Stomach (tissue), 9 donors: ENCODE results near the gene STK4. TPM values are rescaled to one million over a fixed set of nuclear protein-coding genes. Genes with fewer than 3 reads are reported as not detected.

ENCODE experiments used
- DNase-seq, 2 donors: peaks; one replicate each; pipeline versions ENCODE4 v3.0.0 to v3.0.0-alpha.2; 2013 to 2019
- H3K27ac ChIP-seq, 5 donors: fragments of 200-600 bp in 4 of 5; sonication (generic) in 4 of 5; one replicate each; pipeline ENCODE4 v1.5.1; 2013 to 2019; ENCODE audit warnings: mild to moderate bottlenecking in 1 of 5, moderate library complexity in 1 of 5
- H3K27me3 ChIP-seq, 3 donors: fragments of 200-600 bp; sonication (generic); one replicate each; pipeline ENCODE4 v1.5.1; 2017 to 2019; ENCODE audit warnings: mixed run types in 1 of 3
- H3K36me3 ChIP-seq, 4 donors: fragments of 200-600 bp; sonication (generic); 1 replicate in 3 of 4; 2 replicates in 1 of 4; pipeline ENCODE4 v1.5.1; 2016 to 2019
- H3K4me1 ChIP-seq, 4 donors: fragments of 200-600 bp; sonication (generic); one replicate each; pipeline ENCODE4 v1.5.1; 2016 to 2019
- H3K4me3 ChIP-seq, 4 donors: fragments of 200-600 bp; sonication (generic) in 3 of 4; one replicate each; pipeline ENCODE4 v1.5.1; 2016 to 2019; ENCODE audit warnings: mild to moderate bottlenecking in 1 of 4
- H3K9me3 ChIP-seq, 4 donors: fragments of 200-600 bp; sonication (generic); one replicate each; pipeline ENCODE4 v1.5.1; 2016 to 2019
- EP300 ChIP-seq: sonication (generic); formaldehyde crosslinking; IDR thresholded peaks from one replicate; pipeline ENCODE4 v1.6.1; 2017; ENCODE audit warnings: antibody characterized with exemption
- POLR2A ChIP-seq, 4 donors: fragments of 450-650 bp; IDR thresholded peaks; one replicate each; pipeline ENCODE4 v1.6.1; 2016; ENCODE audit warnings: antibody characterized with exemption in 4 of 4, control low read depth in 2 of 4, mild to moderate bottlenecking in 1 of 4, moderate library complexity in 1 of 4
- POLR2AphosphoS5 ChIP-seq, 3 donors: sonication (generic); formaldehyde crosslinking; IDR thresholded peaks; one replicate each; pipeline ENCODE4 v1.6.1; 2016; ENCODE audit warnings: antibody characterized with exemption in 3 of 3
- WGBS, 5 donors: extraction: QIAGEN DNeasy Blood & Tissue Kit in 3 of 5; methylation state at CpG; one replicate each; pipeline versions ENCODE4 v1.1.5 to v1.1.7; 2013 to 2018; 5-methylcytosine and 5-hydroxymethylcytosine counted together
- intact Hi-C: fragments of 100-400 bp; cut with DNase I; formaldehyde crosslinking; loops from one replicate; pipeline ENCODE4 v1.15.1; 2023; ENCODE audit warnings: low total_unique reads
- polyA plus RNA-seq, 3 donors: library from polyadenylated mRNA; stranded (reverse); fragments of 200-250 nt; gene quantifications; one replicate each; pipeline ENCODE4 v1.2.3, GENCODE V29; 2013
- total RNA-seq, 5 donors: library from RNA; depleted of rRNA; stranded (reverse); fragments of >200 nt; gene quantifications; one replicate each; pipeline versions ENCODE4 v1.1.0 to v1.2.3, GENCODE V29; 2014 to 2016
- TF ChIP-seq, protein P1 (sequence below), 7 experiments: fragments of 450-650 bp in 4 of 7; fragments of 200-600 bp in 3 of 7; sonication (generic) in 3 of 7; IDR thresholded peaks; one replicate each; pipeline ENCODE4 v1.5.1; 2016 to 2019; ENCODE audit warnings: antibody characterized with exemption in 7 of 7, control low read depth in 2 of 7, mild to moderate bottlenecking in 1 of 7
- donor health status: healthy with polysubstance abuse.
- donor health status: Bipolar disorder and iron deficiency.
- donor health status: healthy.

The STK4 gene
- total and polyA plus RNA-seq, 8 donors, result 4.8 to 49.6 (median 19.3) TPM

DNA sequence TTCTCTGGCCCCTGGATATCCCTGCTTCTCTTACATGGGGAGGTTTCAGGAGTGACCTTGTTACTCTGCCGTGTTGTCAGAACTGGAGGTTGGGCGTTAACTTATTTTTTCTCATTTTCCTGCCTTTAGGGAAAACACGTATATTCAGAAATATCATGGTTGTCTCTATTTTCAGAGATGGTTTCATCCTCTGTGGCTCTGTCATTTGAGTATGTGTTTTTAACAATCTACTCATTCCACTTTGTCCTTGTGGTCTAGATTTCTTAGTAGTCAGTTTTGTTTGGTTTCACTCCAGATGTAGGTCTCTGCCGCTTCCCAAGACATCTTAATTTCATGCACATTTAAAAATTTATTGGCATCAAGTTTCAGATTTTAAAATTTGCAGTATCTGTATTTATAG is 88.7 kb downstream of the STK4 start:
- intact Hi-C loops, result no loop called here
- TF ChIP-seq, protein P1, sequence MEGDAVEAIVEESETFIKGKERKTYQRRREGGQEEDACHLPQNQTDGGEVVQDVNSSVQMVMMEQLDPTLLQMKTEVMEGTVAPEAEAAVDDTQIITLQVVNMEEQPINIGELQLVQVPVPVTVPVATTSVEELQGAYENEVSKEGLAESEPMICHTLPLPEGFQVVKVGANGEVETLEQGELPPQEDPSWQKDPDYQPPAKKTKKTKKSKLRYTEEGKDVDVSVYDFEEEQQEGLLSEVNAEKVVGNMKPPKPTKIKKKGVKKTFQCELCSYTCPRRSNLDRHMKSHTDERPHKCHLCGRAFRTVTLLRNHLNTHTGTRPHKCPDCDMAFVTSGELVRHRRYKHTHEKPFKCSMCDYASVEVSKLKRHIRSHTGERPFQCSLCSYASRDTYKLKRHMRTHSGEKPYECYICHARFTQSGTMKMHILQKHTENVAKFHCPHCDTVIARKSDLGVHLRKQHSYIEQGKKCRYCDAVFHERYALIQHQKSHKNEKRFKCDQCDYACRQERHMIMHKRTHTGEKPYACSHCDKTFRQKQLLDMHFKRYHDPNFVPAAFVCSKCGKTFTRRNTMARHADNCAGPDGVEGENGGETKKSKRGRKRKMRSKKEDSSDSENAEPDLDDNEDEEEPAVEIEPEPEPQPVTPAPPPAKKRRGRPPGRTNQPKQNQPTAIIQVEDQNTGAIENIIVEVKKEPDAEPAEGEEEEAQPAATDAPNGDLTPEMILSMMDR (IDR thresholded peaks at IDR 0.05), result no peak
- TF ChIP-seq EP300 (no peak), POLR2AphosphoS5 (IDR thresholded peaks at IDR 0.05) (no peak), POLR2A (IDR thresholded peaks at IDR 0.05) (no peak)
- no peak overlapping the region for H3K27ac ChIP-seq

DNA sequence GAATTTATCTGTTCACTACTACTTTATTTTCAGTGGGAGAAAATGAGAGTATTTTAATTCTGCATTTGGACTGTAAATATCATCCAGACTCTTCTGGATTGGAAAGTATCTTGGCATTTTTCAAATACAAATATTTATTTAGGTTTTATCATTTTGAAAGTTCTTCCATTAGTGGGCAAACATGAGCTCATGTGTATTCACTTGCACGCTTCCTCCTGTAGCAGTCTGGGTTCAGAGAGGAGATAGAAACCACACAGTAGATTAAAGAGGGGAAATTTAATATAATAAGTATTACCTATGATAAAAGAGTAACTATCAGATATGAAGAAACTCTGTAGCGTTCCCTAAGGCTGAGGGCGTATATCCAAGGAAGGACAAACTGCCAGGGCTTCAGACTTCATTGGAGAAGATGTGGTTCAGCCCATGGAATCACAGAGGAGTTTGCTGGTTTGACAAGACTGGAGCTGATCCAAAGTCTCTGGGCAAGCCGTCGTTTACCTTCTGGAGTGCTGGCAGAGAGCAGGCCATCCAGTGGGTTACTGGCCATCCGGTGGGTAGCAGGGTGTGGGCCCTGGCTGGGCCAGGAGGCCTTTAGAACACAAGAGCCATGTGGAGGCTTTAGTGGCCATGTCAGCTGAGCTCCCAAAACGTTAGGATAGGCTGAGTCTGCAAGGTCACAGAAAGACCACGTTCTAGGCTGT is 90.3 kb downstream of the STK4 start:
- intact Hi-C loops, result no loop called here
- H3K9me3 ChIP-seq, result no peaks in the 10 kb centered on the region
- H3K4me3 ChIP-seq, result no peak overlapping the region
- no peak overlapping the region for H3K27ac ChIP-seq
- no peaks in the 10 kb centered on the region for H3K27me3 ChIP-seq
- 40 to 59% (median 49%) methylated on average over 8 of the region's 8 CpGs for WGBS, 5 donors
- H3K4me1 ChIP-seq, result peaks cover 0 to 35% (median 12%) of the 10 kb centered on the region in 4 donors
- DNase-seq, result no peak
- H3K36me3 ChIP-seq, result peaks cover 0 to 41% (median 15%) of the 10 kb centered on the region in 4 donors
- no peak for TF ChIP-seq POLR2AphosphoS5 (IDR thresholded peaks at IDR 0.05)
- TF ChIP-seq, protein P1 (IDR thresholded peaks at IDR 0.05), result no peak
- TF ChIP-seq POLR2A (IDR thresholded peaks at IDR 0.05), result no peak
- no peak for TF ChIP-seq EP300

More for the DNA sequence above, 88.7 kb downstream of the STK4 start:
- Histone ChIP-seq H3K27me3 (no peaks in the 10 kb centered on the region), H3K4me3 (no peak overlapping the region), H3K4me1 (peaks cover 0 to 38% (median 12%) of the 10 kb centered on the region in 4 donors), H3K36me3 (peaks cover 0 to 41% (median 15%) of the 10 kb centered on the region in 4 donors), H3K9me3 (no peaks in the 10 kb centered on the region)
- WGBS, 5 donors, result 87 to 94% (median 92%) methylated on average over 4 of the region's 4 CpGs
- DNase-seq, result no peak

DNA sequence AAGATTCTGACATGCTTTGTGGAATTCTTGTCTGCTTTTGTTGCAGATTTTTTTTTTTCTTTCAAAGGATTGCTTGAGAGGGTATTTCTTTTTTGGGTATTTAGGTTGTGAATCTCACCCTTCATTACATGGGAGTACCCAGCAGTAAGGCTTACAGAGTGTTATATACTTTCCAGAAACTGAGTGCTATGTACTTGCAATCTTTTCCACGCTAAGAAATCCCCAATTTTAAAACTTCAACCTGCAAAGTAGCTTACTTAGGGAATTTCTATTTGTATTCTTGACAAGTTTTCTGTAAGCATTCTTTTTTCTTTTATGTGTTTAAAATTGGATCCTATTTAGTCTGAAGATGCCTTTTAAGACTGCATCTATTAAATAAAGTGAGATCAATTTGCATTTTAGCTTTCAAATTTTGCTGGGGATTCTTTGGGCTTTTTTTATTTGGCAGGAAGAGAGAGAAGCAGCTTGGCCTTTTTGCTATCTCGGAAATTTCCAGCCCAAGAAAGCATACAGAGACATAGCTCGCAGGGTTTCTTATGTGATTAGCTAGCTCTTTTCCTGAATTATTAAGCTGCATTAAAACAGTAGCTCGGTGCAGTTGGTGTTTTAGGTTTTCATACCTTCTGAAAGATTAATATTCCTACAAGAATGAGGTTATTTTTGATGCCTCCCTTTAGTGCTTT is 92.0 kb downstream of the STK4 start:
- Histone ChIP-seq H3K36me3 (peaks cover 0 to 43% (median 14%) of the 10 kb centered on the region in 4 donors), H3K27ac (no peak overlapping the region), H3K9me3 (no peaks in the 10 kb centered on the region), H3K4me1 (peaks cover 0 to 27% (median 7%) of the 10 kb centered on the region in 4 donors), H3K4me3 (no peak overlapping the region), H3K27me3 (no peaks in the 10 kb centered on the region)
- 75 to 86% (median 80%) methylated on average over 4 of the region's 4 CpGs for WGBS, 5 donors
- no peak for DNase-seq
- TF ChIP-seq EP300, result no peak
- TF ChIP-seq, protein P1 (IDR thresholded peaks at IDR 0.05), result no peak
- TF ChIP-seq POLR2A (IDR thresholded peaks at IDR 0.05), result no peak
- no peak for TF ChIP-seq POLR2AphosphoS5 (IDR thresholded peaks at IDR 0.05)
- intact Hi-C loops, result no loop called here

DNA sequence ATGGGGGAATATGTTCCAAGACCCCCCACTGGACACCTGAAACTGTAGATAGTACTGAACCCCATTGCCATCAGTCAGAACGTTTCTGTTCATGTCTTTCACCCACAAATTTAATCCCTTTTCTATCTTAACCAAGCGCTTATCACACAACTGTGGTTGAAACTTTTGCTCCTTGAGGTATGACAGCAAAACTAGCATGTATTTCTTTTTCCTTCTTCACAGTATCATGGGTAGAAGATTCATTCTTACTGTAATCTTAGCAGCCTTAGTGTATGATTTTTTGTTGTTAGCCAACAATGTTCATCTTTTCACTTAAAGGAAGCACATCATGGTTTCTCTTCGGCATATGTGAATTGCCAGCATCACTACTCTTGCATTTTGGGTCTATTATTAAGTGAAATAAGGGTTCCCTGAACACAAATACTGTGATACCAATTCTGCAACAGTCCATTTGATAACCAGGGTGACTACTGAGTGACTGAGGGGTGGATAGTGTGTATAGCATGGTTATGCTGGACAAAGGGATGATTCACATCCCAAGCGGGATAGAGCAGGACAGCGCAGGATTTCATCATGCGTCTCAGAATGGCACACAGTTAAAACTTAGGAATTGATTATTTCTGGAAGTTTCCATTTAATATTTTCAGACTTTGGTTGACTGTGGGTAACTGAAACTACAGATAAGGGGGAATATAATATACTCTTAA is 92.9 kb downstream of the STK4 start:
- Histone ChIP-seq H3K9me3 (no peaks in the 10 kb centered on the region), H3K36me3 (peaks cover 0 to 36% (median 8%) of the 10 kb centered on the region in 4 donors), H3K4me1 (peaks cover 0 to 20% (median 5%) of the 10 kb centered on the region in 4 donors), H3K27ac (no peak overlapping the region), H3K27me3 (no peaks in the 10 kb centered on the region), H3K4me3 (no peak overlapping the region)
- TF ChIP-seq EP300 (no peak), POLR2AphosphoS5 (IDR thresholded peaks at IDR 0.05) (no peak), POLR2A (IDR thresholded peaks at IDR 0.05) (no peak)
- TF ChIP-seq, protein P1 (IDR thresholded peaks at IDR 0.05), result no peak
- intact Hi-C loops, result no loop called here
- WGBS, 5 donors, result 86 to 92% (median 87%) methylated on average over 6 of the region's 6 CpGs
- DNase-seq, result no peak
